NCI-H226 (cell line): ENCODE data around the gene MOV10L1.

Experiments used
- DNase-seq: peaks from one replicate; pipeline ENCODE4 v3.0.0-alpha.2; 2015

MOV10L1 gene

GRCh38 chr22:50178871-50179869, 89.4 kb downstream of the MOV10L1 start:
- no peak for DNase-seq

DNA sequence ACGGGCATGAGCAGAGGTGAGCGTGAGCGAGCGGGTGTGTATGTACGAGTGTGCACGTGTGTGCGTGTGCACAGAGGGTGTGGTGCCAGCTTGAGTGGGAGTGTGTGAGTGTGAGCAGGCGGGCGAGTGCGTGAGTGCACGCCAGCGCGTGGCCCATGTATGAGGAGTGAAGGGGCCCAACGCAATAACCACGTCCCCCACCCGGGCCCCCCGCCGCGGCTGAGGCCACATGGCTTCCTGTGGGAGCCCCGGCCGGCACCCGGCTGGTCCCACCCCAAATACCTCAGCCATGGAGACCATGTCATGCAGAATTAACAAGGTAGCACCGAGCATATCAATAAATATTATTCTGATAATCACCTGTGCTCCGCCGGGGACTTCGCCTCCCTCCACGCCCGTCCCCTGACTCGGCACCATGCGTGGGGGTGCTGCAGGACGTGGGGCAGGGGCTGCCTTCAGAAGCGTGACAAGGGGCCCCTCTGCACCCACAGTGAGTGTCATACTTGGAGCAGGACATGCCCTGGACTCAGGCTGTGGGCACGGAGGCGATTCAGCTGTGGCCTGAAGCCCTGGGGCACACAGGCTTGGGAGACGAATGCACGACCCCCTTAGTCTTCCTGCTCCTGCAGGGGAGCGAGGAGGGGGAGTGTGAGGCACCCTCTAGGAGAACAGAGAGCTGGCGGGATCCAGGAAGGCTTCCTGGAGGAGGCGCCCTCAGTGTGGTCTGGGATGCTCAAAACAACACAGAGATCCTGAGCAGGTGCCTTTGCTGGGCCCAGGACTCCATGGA, 90.3 kb downstream of the MOV10L1 start:
- DNase-seq, result no peak

DNA sequence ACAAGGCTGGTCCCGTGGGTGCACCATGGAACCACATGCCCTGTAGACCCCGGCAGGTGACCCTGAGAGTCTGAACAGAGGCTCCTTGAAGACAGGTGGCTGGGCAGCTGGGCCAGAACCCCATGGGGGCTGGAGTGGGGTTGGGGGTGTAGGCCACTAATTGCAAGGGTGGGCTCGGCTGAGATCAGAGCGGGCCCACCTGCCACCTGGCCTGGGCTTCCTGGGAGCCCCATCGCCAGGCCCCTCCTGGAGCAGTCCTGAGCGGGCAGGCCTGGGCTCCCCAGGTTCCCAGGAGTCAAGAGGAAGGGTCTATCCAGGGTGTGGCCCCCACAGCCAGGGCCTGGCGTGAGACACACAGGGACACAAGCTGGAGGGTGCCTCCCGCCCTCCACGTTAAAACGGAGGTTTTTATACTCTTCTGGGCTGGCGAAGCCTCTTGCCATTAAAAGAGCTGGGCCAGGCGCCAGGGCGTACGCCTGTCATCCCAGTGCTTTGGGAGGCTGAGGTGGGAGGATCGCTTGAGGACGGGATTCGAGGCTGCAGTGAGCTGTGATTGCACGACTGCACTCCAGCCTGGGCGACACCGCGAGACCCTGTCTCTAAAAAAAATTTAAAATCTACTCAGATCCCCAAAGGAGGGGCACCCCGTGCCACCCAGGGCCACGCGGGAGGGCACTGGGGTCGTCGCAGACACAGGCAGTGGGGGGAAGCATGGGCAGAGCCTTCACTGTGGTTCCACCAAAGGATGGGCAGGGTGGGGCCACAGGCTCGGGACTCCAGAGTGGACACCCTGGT, 91.1 kb downstream of the MOV10L1 start:
- no peak for DNase-seq

DNA sequence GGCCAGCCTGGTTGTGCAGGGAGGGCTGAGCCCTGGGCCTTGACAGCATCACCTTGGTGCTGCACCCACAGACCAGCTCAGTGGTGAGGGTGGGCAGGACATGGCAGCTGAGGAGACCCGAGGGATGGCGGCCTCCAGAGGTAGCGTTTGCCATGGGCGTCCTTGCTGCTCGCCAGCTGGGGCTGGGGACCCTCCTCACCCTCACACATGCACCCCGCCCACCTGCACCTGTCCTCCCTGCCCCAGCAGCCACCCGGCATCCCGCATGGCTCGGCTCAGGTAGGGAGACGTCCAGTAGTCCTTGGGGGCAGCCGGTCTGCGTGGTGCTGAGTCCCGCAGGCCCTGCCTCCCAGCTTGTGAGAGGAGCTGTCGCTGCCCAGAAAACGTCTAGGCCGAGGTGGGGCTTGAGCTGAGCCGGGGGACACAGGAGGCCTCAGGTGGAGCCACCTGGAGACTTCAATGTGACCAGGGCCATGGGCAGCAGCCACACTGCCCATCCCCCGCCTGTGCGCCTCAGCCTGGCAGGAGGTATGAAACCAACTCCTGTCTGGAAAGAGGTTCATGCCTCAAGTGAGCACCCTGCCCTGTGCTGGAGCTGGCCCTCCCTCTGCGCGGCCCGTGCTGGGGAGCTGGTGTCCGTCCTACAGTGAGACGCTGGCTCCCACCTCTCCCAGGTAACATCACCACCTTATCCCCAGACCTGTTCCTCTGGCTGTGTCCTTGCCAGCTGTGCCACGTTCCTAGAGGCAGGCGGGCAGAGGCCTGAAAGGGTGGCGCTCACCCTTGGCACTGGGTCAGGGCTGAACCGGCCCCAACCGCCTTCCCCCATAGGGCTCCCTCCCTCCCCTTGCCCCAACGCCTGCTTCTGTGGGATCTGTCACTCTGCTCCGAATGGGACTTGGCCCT, 92.6 kb downstream of the MOV10L1 start:
- DNase-seq, result no peak

GRCh38 chr22:50183141-50183971, 93.5 kb downstream of the MOV10L1 start:
- no peak for DNase-seq

- peak; percentile 16 for DNase-seq
These were observed 94.4 kb downstream of the MOV10L1 start for GRCh38 chr22:50184004-50184901.

GRCh38 chr22:50184902-50185374, 95.1 kb downstream of the MOV10L1 start:
- no peak for DNase-seq

DNA sequence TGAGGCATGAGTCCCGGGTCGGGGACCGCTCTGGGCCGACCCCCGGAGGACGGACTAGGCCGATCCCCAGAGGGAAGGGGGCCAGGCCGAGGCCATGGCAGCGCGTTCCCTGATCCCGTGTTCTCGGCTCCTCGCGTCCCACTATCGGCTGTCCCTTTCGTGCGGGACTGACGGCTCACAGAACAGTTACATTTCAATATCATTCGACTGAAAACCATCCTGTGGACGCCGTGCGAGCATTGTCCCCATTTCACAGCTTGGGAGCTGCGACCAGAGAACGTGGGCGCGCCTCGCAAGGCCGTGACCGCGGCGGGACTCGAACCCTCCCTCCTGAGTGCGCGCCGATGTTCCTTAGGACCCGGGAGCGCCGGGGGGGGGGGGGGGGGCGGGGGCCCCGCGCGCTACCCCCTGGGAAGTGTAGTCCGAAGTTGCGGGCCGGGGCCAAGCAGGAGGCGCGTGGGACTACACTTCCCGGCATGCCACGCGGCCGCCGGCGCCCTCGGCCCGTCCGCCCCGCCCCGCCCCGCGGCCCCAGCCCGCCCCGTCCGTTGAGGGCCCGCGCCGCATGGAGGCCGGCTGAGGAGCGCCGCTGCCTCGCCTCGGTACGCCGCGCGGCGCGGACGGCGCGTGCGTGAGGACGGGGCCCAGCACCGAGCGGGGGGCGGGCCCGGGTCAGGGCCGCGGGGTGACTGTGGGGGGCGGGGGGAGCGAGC, 95.7 kb downstream of the MOV10L1 start, which contains the start of gene TRABD:
TRABD (plus strand) TSS at position 539 of the 713 bp plus-strand sequence. CDS start 7,148 bp downstream, outside the sequence.
- DNase-seq, result peak; percentile 41

GRCh38 chr22:50186181-50186714, 96.4 kb downstream of the MOV10L1 start:
- no peak for DNase-seq

DNA sequence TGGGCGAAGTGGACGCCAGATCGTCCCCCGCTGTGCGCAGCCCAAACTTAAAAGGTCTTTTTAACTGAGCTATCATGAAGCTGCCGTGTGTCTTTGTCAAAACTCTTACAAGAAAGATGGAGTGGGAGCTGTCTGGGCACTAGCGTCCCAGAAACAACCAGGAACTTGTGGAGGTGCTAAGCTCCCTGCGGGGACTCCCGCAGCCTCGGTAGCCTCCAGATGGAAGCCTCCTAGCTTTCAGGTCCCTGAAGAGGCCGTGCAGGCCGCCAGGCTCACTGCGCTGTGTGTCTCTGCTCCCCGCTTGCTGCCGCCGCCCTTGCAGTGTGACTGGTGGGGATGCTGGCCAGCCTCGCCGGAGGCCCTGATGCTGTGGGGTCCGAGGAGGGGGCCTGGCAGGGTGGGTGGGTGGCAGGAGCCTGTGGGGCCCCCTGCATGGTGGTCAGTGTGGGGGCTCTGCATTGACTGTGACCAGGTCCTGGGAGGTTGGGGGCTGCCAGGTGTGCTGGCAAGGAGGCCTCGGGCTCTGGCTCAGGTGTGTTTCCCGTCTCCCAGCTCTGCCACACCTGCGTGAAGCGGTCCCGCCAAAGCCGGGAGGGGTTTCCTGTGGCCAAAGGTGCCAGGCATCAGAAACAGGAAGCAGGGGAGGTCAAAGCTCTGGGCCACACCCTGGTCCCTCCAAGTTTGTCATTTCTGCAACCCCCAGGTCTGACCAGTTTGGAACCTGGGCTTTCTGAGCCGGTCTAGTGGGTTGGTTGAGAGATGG, 97.1 kb downstream of the MOV10L1 start:
- no peak for DNase-seq

DNA sequence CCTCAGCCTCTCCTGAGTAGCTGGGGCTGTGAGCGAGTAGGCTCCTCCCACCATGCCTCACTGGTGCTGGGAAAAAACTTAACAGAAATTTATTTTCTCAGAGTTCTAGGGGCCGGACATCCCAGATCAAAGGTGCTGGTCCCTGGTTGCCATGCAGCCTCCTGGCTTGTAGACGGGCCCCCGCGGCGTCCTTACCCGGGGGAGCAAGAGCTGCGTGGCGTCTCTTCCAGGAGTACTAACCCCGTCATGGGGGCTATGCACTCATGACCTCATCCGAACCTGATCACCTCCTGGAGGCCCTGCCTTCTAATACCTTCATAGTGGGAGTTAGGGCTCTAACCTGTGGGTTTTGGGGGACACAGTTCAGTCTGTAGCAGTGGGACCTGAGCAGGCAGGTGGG, 98.5 kb downstream of the MOV10L1 start:
- no peak for DNase-seq

DNA sequence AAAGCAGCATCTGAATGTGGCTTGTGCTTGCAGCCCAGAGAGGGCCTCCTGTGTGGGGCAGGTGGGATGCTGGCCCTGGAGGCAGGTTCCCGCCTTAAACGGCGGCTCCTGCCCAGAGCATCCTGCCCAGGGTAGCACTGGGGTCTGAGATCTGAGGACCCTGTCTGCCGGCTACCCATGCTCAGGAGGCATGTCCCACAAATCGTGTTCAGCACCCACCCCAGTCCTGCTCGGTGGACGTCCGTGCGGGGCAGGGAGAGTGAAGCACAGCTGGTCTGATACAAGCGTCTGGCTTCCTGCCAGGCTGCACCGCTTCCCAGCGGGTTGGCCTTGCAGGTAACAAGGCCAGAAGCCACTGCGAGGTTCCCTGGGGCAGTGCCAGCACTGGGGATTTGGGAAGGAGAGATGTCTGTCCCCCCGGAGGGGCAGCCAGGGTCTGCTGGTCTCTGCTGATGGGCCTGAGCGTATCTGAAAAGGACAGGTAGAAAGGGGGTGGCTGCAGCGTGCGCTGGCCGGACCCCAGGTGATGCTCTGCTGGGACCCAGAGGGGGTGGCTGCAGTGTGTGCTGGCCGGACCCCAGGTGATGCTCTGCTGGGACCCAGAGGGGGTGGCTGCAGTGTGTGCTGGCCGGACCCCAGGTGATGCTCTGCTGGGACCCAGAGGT, 99.5 kb downstream of the MOV10L1 start:
- DNase-seq, result no peak

DNA sequence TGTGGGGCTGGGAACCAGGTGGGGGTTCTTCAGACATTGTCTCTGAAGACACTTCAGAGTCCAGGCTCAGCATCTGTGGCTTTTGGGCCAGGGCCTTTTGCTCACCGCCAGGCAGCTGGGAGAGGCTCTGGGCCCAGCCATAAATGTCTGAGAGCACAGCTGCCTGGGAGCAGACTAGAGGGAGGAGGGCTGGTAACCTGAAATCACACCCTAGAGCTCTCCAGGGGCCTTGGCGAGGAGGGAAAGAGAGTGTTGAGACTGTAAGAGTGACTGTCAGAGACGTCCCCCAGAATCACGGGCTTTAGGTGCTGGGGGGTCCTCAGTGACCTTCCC, 100.0 kb downstream of the MOV10L1 start:
- DNase-seq, result no peak

- peak; percentile 41 for DNase-seq
These were observed 100.6 kb downstream of the MOV10L1 start for GRCh38 chr22:50190182-50190940.

DNA sequence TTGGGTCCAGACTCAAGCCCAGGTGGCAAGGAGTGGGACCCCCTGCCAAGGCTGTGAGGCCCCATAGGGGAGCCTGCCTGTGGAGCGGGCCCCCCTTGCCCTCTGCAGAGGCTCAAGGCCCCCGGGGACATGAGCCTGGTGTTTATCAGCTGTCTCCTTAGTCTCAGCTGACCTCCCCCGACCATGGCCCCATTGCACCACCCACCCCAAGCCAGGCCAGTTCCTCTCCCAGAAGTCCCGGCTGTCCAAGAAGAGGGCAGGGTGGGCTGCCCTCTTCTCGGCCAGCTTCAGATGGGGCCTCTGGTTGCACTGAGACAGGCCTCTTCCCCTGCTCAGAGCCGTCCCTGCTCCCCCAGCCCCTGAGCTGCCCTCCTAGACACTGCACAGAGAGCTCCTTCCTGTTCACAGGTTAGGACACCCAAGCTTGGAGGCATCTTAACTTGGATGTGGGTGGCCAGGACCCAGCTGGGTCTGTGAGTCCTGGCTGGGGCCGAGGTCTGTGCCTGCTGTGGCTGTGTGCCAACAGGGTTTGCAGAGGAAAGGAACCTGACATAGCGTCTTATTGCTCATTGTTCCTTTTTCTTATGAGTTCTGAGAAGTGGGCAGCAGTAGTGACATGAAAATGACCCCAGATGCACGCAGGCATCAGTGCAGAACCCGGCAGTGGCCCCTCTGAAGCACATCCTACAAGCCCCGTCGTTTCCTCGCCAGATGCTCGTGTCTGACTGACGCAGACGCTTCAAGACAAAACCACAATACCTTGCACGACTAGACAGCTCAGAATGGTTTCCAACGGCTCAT, 101.3 kb downstream of the MOV10L1 start:
- DNase-seq, result no peak
